Fibroblast of pulmonary artery (primary cell): ENCODE data around the gene POP5.
"Not testable (repeated sequence)": the region's sequence is repeated elsewhere in the genome, so short reads cannot be mapped to it uniquely, and the experiment has no call there.

ENCODE experiments used
- DNase-seq: peaks from one replicate; pipeline ENCODE4 v3.0.0-alpha.2; 2010; ENCODE audit warnings: low read depth
- H3K4me3 ChIP-seq: replicated peaks from 2 replicates; pipeline ENCODE4 v1.5.1; 2011; ENCODE audit warnings: low read depth, mild to moderate bottlenecking, control low read depth, low read length, moderate library complexity
- CTCF ChIP-seq: IDR thresholded peaks from 2 replicates; pipeline ENCODE4 v1.5.1; 2011; ENCODE audit warnings: mild to moderate bottlenecking, control low read depth, low read length, inconsistent platforms; ENCODE audit errors: missing control alignments

POP5 gene

DNA sequence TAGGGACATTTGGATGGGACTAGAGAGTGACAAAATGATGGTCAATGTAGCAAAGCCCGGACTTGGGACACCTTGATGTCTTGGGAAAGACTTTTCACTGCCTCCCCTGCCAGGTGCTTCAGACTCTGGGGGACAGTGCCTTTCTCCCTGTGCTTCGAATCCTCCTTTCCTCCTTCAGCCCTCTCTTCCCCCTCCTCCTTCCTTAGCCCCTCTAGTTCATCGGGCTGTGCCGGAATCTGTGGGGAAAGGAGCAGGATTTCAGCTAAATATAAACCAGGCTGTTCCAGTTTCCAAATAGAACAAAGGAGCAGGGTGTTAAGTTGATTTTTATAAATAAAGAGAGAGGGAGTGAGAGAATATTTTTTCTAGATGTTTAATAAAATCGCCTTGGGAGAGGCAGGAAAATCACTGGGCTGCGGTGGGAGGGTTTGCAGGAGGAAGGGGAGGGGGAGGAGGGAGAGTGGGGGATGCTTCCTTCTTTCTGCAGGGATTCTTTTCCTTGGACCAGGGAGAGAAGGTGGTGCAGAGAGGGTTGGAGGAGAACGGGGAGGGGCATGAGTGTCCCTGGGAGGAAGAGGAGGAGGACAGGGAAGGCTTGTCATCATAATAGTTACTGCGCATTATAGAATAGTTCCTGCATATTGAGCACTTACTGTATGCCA, 37.9 kb upstream of the POP5 start:
- no peak overlapping the region for H3K4me3 ChIP-seq
- TF ChIP-seq CTCF: no peak
- DNase-seq: no peak

- DNase-seq, H3K4me3 ChIP-seq: not testable (repeated sequence)
Observed at GRCh38 chr12:120617767-120618166, 36.6 kb upstream of the POP5 start.

- not testable (repeated sequence) for DNase-seq, H3K4me3 ChIP-seq
Observed at GRCh38 chr12:120617193-120617592, 36.0 kb upstream of the POP5 start.

GRCh38 chr12:120614848-120615247, 33.6 kb upstream of the POP5 start:
- H3K4me3 ChIP-seq: no peak overlapping the region
- no peak for TF ChIP-seq CTCF

DNA sequence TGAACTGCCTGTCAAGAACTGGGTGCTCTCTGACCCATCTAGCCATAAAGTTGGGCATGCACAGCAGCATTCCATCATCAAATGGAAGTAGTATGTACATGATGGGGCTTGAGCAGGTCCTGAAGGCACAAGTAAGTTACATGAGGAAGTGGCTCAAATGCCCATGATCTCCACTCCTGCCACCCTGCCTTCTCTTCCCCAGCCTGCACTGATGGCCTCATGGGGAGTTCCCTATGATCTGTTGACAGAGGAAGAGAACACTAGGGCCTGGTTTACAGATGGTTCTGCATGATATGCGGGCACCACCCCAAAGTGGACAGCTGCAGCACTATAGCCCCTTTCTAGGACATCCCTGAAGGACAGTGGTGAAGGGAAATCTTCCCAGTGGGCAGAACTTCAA, 30.3 kb upstream of the POP5 start:
- DNase-seq, H3K4me3 ChIP-seq: not testable (repeated sequence)

More at GRCh38 chr12:120614848-120615247, 33.6 kb upstream of the POP5 start:
- DNase-seq: no peak

DNA sequence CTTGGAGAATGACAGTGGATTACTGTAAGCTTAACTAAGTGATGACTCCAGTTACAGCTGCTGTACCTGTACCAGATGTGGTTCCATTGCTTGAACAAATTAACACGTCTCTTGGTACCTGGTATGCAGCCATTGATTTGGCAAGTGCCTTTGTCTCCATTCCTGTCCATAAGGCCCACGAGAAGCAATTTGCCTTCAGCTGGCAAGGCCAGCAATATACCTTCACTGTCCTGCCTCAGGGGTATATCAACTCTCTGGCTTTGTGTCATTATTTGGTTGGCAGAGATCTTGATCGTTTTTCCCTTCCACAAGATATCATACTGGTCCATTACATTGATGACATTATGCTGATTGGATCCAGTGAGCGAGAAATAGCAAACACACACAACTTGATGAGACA, 29.4 kb upstream of the POP5 start:
- no peak overlapping the region for H3K4me3 ChIP-seq
- DNase-seq: no peak
- TF ChIP-seq CTCF: no peak

DNA sequence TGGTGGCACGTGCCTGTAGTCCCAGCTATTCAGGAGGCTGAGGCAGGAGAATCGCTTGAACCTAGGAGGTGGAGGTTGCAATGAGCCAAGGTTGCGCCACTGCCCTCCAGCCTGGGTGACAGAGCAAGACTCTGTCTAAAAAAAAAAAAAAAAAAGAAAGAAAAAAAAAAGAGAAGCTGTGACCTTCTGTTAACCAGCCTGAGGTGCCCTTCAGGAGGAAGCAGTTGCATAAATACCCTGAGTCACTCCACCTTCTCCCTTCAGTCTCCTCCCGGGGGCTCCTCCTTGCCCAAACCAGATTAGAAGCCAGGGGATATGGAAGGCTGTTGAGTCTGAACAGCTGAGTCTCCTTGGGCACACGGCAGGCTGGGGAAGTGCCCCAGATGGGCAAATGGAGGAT, 21.2 kb upstream of the POP5 start:
- DNase-seq, H3K4me3 ChIP-seq: not testable (repeated sequence)

GRCh38 chr12:120599672-120600552, 18.7 kb upstream of the POP5 start:
- H3K4me3 ChIP-seq: no peak overlapping the region
- DNase-seq: no peak
- TF ChIP-seq CTCF: no peak

- no peak overlapping the region for H3K4me3 ChIP-seq
- no peak for DNase-seq
- TF ChIP-seq CTCF: no peak
Observed at GRCh38 chr12:120598674-120599463, 17.7 kb upstream of the POP5 start.
